Measurements from ENCODE around the gene ARHGAP8. TPM values are rescaled to one million over a fixed set of nuclear protein-coding genes. Genes with fewer than 3 reads are reported as not detected.

ARHGAP8 gene
- total RNA-seq, 3 donors from 2014 or later (not counting 1 experiment from before 2014, with no cell fraction given): 23.6 to 32.6 (median 26.5) TPM

DNA sequence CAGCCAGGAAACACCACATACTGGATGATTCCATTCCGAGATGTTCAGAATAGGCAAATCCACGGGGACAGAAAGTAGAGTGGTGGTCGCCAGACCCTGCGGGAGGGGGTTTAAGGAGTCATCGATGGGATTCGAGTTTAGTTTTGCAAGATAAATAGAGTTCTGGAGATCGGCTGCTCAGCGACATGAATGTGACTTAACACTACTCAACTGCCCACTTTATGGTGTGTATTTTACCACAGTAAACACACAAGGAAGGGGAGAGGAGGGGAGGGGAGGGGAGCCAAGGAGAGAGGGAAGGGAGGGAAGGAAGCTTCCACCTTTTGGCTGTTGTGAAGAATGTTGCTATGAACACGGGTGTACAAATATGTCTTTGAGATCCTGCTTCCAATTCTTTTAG, 10.4 kb upstream of the ARHGAP8 start:
- Mint-ChIP-seq H3K9me3 (no peaks in the 10 kb centered on the region), H3K36me3 (no peaks in the 10 kb centered on the region), H3K27me3 (ENCODE audit: low read depth in 2 of 2) (no peaks in the 10 kb centered on the region), H3K27ac (no peak overlapping the region), H3K4me1 (no peaks in the 10 kb centered on the region), H3K4me3 (no peak overlapping the region)
- Histone ChIP-seq H3K4me3 (ENCODE audit: low read length) (no peak overlapping the region), H3K36me3 (ENCODE audit: control insufficient read depth, insufficient read depth, low read length) (peaks cover 4% of the 10 kb centered on the region), H3K27me3 (ENCODE audit: control insufficient read depth, insufficient read depth, low read length) (no peaks in the 10 kb centered on the region), H3K27ac (ENCODE audit: low read length) (no peak overlapping the region), H3K4me1 (ENCODE audit: control insufficient read depth, insufficient read depth, low read length) (no peaks in the 10 kb centered on the region), H3K9me3 (ENCODE audit: control insufficient read depth, insufficient read depth, low read length) (no peaks in the 10 kb centered on the region)
- DNase-seq (no peak), ATAC-seq (no peak)
- TF ChIP-seq CTCF (IDR thresholded peaks at IDR 0.05): no peak
- intact Hi-C loops (cut with micrococcal nuclease): no loop called here
- 98% methylated on average over 7 of the region's 9 CpGs for WGBS (ENCODE audit: insufficient coverage)

DNA sequence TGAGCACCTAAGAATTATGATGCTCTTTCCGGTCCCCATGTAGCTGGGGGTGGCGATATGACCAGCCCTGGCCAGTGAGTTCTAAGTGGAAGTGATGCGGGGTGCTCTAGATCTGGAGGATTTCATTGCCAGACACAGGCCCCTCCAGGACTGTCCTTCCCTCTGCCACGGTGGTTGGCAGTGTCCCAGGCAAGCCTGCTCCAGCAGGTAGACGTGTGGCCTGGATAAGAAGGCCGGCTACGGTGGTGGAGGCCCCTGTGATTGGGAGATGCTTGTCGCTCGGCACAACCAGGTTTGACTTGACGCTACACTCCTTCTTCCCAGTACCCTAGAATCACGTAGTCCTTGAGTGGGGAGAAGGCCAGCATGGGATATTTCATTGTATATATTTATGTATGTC, 9.1 kb upstream of the ARHGAP8 start:
- Mint-ChIP-seq H3K27me3 (ENCODE audit: low read depth in 2 of 2) (no peaks in the 10 kb centered on the region), H3K9me3 (no peaks in the 10 kb centered on the region), H3K4me1 (no peaks in the 10 kb centered on the region), H3K36me3 (no peaks in the 10 kb centered on the region), H3K4me3 (no peak overlapping the region), H3K27ac (peak overlapping the region in 1 of 2 donors; percentile 21)
- 93% methylated on average over 9 of the region's 11 CpGs for WGBS (ENCODE audit: insufficient coverage)
- Histone ChIP-seq H3K27ac (ENCODE audit: low read length) (no peak overlapping the region), H3K36me3 (ENCODE audit: control insufficient read depth, insufficient read depth, low read length) (no peaks in the 10 kb centered on the region), H3K27me3 (ENCODE audit: control insufficient read depth, insufficient read depth, low read length) (no peaks in the 10 kb centered on the region), H3K4me3 (ENCODE audit: low read length) (no peak overlapping the region), H3K4me1 (ENCODE audit: control insufficient read depth, insufficient read depth, low read length) (no peaks in the 10 kb centered on the region), H3K9me3 (ENCODE audit: control insufficient read depth, insufficient read depth, low read length) (no peaks in the 10 kb centered on the region)
- intact Hi-C loops (cut with micrococcal nuclease): no loop called here
- TF ChIP-seq CTCF (IDR thresholded peaks at IDR 0.05): no peak
- DNase-seq: no peak
- no peak for ATAC-seq

DNA sequence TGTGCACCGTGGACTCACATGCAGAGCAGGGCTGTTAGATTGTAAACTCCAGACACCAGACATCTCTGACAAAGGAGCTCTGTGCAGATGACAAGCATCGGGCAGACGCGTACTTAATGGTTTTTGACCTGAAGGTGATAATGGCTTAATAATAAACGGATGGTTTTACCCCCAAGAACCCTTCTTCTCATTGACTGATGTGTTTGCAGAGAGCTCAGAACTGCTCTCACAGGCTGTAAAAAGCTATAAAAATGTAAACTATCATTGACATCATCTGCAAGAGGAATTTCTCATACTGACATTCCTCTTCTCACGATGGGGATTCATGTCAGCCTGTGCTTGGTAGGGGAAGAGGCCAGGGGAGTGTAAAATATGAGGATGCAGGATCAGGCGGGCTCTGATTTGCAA, 8.6 kb upstream of the ARHGAP8 start:
- intact Hi-C loops (cut with micrococcal nuclease): no loop called here
- Mint-ChIP-seq H3K27ac (peak overlapping the region in 1 of 2 donors; percentile 21), H3K9me3 (no peaks in the 10 kb centered on the region), H3K27me3 (ENCODE audit: low read depth in 2 of 2) (no peaks in the 10 kb centered on the region), H3K4me3 (no peak overlapping the region), H3K4me1 (no peaks in the 10 kb centered on the region), H3K36me3 (no peaks in the 10 kb centered on the region)
- H3K27ac ChIP-seq (ENCODE audit: low read length): no peak overlapping the region
- ATAC-seq: no peak
- whole genome bisulfite sequencing (ENCODE audit: insufficient coverage): 80% methylated on average over 7 of the region's 7 CpGs
- no peaks in the 10 kb centered on the region for H3K4me1 ChIP-seq (ENCODE audit: control insufficient read depth, insufficient read depth, low read length)
- H3K9me3 ChIP-seq (ENCODE audit: control insufficient read depth, insufficient read depth, low read length): no peaks in the 10 kb centered on the region
- H3K4me3 ChIP-seq (ENCODE audit: low read length): no peak overlapping the region
- H3K36me3 ChIP-seq (ENCODE audit: control insufficient read depth, insufficient read depth, low read length): no peaks in the 10 kb centered on the region
- no peak for TF ChIP-seq CTCF (IDR thresholded peaks at IDR 0.05)
- H3K27me3 ChIP-seq (ENCODE audit: control insufficient read depth, insufficient read depth, low read length): no peaks in the 10 kb centered on the region
- no peak for DNase-seq

All from natural killer cell (primary cell).